GM18868 (cell line): ENCODE measurements around the gene CD34.

Experiments
- ATAC-seq: cut with Tn5 transposase; IDR thresholded peaks from one replicate; pipeline ENCODE4 v1.9.1; 2021; ENCODE audit warnings: mild to moderate bottlenecking, moderate library complexity; ENCODE audit not compliant: unreplicated experiment

Gene CD34

DNA sequence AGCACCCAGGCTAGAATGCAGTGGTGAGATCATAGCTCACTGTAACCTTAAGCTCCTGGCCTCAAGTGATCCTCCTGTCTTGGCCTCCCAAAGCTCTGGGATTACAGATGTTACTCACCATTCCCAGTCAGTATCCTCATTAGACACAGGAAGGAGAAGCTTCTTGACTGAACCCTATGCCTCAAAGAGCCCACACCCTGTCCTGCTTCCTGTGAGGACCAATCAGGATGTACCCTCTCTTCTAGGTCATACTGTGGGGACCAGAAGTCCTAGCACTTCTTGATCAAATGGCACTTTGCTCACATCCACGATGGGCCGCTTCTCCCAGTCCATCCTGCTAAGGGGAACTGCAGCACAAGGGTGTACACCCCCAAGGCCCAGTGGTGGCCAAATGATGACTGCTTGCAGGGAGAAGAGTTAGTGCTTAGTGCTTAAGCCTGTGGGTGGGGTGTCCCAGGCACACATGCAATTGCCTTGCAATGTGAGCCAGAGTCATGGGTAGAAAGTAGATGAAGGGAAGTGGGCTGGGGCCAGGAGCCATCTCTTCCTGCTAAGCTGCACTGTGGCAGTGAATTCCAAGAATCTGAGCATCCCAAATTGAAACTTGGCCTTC is 9.8 kb downstream of the CD34 start:
- ATAC-seq: no peak

DNA sequence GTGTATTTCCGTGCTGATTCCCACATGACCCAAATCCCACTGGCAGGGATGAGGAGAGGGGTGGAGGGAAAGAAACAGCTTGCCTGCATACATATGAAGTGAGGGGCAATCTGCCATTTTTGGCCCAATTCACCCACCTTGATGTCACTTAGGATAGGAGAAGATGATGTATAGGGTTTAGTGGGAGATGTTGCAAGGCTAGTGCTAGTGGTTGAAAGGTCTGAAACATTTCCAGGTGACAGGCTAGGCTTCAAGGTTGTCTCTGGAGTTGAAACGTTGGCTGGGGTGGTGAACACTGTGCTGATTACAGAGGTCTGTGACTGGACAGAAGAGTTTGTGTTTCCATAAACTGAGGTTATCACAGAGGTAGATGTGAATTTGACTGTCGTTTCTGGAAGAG is 12.1 kb downstream of the CD34 start:
- ATAC-seq: no peak

GRCh38 chr1:207898260-207898659 is 12.7 kb downstream of the CD34 start:
- no peak for ATAC-seq

GRCh38 chr1:207897188-207897587 is 13.7 kb downstream of the CD34 start:
- ATAC-seq: no peak

- ATAC-seq: no peak
Observed at GRCh38 chr1:207896547-207896946, 14.4 kb downstream of the CD34 start.

DNA sequence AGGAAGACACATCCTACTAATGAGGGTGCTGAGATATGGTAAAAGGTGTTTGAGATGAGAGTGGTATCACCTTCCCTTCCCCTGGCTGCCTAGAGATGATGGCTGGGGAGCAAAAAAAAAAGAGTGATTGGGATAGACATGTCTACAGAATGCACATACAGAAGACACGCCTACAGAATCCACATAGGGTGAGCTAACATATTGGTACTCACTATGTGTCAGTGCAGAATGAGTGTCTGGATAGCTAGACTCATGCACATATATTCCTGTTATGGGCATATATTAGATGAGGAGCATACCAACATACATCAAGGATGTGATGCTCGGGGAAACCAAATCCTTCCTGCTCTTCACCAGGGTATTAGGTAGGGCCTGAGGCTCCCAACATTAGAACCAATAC is 16.2 kb downstream of the CD34 start:
- no peak for ATAC-seq

DNA sequence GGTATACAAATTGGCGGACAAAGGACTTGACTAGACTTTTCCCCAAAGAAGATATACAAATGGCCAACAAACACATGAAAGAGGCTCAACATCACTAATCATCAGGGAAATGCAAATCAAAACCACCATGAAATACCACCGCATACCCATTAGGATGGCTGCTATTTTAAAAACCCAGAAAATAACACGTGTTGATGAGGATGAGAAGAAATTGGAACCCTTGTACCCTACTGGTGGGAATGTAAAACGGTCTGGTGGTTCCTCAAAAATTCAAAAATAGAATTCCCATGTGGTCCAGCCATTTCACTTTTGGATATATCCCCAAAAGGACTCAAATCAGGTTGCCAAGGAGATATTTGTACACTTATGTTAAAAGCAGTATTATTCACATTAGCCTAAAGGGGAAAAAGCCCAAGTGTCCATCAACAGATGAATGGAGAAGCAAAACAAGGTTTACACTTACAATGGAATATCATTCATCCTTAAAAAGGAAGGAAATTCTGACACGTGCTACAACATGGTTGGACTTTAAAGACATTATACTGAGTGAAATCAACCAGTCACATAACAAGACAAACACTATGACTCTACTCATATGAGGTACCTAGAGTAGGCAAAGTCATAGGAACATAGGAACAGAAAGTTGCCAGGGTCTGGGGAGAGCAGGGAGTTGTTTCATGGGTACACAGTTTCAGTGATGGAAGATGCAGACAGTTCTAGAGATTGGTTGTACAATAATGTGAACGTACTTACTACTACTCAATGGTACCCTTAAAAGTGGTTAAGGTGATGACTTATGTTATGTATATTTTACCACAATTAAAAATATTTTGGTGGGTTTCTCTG is 17.0 kb downstream of the CD34 start:
- ATAC-seq: no peak

DNA sequence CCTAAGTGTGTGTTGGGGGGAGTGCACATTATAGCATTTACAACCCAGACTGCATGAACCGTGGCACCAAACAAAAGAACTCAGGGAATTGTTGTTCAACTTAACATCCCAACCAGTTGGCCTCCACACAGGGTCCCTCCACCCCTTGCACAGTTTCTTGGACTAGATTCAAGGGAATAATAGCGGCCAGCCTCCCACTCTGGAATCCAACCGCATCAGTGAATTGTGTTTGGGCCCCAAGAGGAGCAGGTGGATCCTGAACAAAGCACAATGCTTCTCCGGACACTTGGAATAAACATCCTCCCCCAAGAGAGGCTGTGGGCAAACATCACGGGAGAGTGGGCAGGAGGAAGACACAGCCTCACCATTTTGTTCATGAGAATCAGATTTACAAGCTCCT is 18.2 kb downstream of the CD34 start:
- no peak for ATAC-seq

- ATAC-seq: no peak
Observed at GRCh38 chr1:207891148-207891547, 19.8 kb downstream of the CD34 start.

DNA sequence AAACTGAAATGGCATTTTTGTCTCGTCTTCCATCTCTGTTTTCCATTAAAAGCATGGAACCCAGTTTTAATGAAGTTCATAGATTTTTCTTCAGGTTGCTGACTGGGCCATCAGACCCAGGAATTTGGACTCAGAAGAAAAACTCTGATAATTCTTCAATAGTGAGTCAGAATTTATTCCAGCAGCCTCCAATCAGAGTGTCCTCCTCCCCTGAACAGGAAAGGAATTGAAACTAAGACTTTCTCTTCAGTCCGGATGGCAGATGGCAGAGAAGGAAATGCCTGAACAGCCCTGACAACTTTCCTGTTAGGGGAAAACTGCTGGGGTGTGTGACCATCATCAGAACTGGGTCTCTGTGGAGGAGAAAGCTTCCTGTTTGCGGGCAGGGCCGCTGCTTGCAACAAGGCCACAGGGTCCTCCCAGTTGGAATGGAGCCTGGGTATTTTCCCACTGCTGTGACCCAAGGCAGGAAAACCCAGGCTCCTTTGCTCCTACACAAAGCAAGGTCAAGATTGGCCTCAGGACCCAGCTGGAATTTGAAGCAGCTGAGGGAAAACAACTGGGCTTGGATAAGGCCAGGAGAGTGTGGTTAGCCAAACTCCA is 20.7 kb downstream of the CD34 start:
- ATAC-seq: no peak

GRCh38 chr1:207888652-207889051 is 22.3 kb downstream of the CD34 start:
- ATAC-seq: no peak

- no peak for ATAC-seq
Observed at GRCh38 chr1:207887542-207888201, 23.3 kb downstream of the CD34 start.

DNA sequence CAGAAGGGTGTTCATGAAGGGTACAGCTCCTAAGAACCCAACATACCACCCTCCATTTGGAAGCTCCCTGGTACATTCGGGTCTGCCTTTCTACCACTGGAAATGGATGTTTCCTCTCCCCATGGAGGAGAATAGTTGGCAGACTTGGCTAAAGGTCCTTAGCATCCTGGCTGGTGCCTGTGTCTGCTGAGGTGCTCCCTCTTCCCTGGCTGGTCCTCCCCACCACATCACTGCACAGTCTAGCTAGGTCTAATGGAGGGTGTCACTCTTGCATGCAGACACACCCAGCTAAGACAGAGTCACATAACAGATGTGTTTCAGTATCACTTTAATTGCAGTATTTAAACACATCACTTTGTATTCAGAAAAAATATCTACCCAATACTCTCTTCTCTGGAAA is 24.7 kb downstream of the CD34 start:
- no peak for ATAC-seq

GRCh38 chr1:207885129-207886032 is 25.5 kb downstream of the CD34 start:
- ATAC-seq: peak; percentile 61

DNA sequence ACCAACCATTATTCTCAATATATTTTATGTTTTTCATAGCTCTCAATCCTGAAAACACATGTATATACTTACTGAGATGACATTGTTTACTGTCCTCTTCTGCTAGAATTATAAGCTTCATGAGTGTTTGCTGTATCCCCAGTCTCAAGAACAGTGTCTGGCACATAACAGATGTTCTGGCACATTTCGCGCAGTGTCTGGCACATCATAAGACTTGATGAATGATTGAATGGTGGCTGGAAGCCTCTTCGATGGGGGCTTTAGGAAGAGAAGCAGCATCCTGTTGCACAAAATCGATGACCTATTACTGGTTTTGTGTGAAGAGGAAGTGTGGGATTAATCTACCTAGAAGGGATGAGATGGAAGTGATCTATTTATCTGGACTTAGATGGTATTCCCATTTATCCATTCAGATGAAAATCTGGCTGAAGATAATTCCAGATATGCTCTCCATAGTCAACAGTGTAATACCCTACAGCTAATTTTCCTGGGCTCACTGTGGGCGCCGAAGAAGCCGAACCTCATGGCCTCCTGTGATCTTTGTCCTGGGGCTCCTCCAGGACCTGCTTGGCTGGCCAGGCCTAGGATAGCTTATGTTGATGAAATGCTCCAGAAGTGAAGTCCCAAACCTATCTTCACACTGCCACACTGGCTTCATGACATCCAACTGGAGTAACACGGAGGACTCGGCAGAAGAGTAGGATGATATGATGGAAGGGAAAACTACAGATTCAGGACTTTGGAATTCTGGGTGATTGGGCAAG is 26.5 kb downstream of the CD34 start:
- no peak for ATAC-seq

- peak; percentile 10 for ATAC-seq
Observed at GRCh38 chr1:207883660-207884250, 27.2 kb downstream of the CD34 start.

GRCh38 chr1:207883104-207883651 is 27.7 kb downstream of the CD34 start:
- peak; percentile 68 for ATAC-seq

DNA sequence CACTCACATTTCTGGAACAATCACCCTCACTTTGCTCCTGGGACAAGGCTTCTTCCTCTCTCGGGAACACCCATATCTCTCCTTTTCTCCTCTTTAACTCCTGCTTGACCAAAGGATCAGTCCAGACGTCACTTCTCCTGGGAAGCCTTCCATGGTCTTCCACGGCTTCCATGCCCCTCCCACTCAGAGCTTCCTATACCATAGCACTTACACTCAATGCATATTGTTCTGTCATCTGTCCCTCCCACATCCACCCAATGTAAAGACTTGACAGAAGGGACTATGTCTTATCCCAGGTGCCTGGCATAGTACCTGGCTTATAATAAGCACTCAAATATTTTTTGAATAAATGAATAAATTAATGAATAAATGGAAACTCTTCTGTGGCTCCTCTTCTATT is 28.2 kb downstream of the CD34 start:
- ATAC-seq: peak; percentile 22

DNA sequence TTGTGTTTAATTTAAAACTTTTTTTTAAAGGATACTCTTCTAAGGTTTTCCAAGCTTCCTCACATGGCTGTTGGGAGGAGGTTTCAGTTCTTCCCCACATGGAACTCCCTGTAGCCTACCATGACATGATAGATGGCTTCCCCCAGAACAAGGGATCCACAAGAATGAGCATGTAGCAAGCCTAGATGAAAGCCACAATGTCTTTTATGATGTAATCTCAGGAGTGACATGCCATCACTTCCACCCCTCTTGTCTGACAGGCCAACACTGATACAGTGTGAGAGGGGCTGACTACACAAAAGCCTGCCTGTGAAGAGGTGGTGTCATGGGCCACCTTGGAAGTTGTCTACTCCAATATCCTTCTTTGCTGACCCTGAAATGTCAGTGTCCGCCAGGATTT is 32.0 kb downstream of the CD34 start:
- ATAC-seq: no peak
